Ascending aorta (tissue), 2 donors: Measurements from ENCODE around the gene ST3GAL5. TPM values are rescaled to one million over a fixed set of nuclear protein-coding genes. Genes with fewer than 3 reads are reported as not detected.
A peak's percentile ranks its signal among the peaks of the same experiment; 100 is the strongest.

Source experiments
- DNase-seq, 2 donors: peaks; one replicate each; pipeline ENCODE4 v3.0.0-alpha.2; 2019; ENCODE audit warnings: low spot score in 2 of 2
- H3K27ac ChIP-seq, 2 donors: fragments of 200-600 bp; sonication (generic); one replicate each; pipeline ENCODE4 v1.5.1; 2016 to 2017; ENCODE audit warnings: mild to moderate bottlenecking in 1 of 2
- H3K27me3 ChIP-seq: fragments of 200-600 bp; sonication (generic); one replicate; pipeline ENCODE4 v1.5.1; 2017
- H3K36me3 ChIP-seq, 2 donors: fragments of 200-600 bp; sonication (generic); one replicate each; pipeline ENCODE4 v1.5.1; 2016
- H3K4me1 ChIP-seq, 2 donors: fragments of 200-600 bp; sonication (generic); one replicate each; pipeline ENCODE4 v1.5.1; 2016 to 2017; ENCODE audit warnings: mild to moderate bottlenecking in 1 of 2
- H3K4me3 ChIP-seq, 2 donors: fragments of 200-600 bp; sonication (generic); one replicate each; pipeline ENCODE4 v1.5.1; 2016 to 2017; ENCODE audit warnings: mild to moderate bottlenecking in 1 of 2
- H3K9me3 ChIP-seq, 2 donors: fragments of 200-600 bp; sonication (generic); one replicate each; pipeline ENCODE4 v1.5.1; 2016
- intact Hi-C: fragments of 100-400 bp; cut with DNase I; formaldehyde crosslinking; loops from one replicate; pipeline ENCODE4 v1.15.1; 2023
- total RNA-seq: library from RNA; depleted of rRNA; stranded (reverse); fragments of >200 nt; gene quantifications from one replicate; pipeline ENCODE4 v1.1.0, GENCODE V29; 2016
- TF ChIP-seq, protein P1 (sequence below), 3 experiments: fragments of 200-600 bp in 2 of 3; fragments of 450-650 bp in 1 of 3; sonication (generic) in 2 of 3; IDR thresholded peaks; one replicate each; pipeline ENCODE4 v1.5.1; 2016 to 2019; ENCODE audit warnings: antibody characterized with exemption in 3 of 3, mild to moderate bottlenecking in 1 of 3, moderate library complexity in 1 of 3

The ST3GAL5 gene
- 21.0 TPM for total RNA-seq

DNA sequence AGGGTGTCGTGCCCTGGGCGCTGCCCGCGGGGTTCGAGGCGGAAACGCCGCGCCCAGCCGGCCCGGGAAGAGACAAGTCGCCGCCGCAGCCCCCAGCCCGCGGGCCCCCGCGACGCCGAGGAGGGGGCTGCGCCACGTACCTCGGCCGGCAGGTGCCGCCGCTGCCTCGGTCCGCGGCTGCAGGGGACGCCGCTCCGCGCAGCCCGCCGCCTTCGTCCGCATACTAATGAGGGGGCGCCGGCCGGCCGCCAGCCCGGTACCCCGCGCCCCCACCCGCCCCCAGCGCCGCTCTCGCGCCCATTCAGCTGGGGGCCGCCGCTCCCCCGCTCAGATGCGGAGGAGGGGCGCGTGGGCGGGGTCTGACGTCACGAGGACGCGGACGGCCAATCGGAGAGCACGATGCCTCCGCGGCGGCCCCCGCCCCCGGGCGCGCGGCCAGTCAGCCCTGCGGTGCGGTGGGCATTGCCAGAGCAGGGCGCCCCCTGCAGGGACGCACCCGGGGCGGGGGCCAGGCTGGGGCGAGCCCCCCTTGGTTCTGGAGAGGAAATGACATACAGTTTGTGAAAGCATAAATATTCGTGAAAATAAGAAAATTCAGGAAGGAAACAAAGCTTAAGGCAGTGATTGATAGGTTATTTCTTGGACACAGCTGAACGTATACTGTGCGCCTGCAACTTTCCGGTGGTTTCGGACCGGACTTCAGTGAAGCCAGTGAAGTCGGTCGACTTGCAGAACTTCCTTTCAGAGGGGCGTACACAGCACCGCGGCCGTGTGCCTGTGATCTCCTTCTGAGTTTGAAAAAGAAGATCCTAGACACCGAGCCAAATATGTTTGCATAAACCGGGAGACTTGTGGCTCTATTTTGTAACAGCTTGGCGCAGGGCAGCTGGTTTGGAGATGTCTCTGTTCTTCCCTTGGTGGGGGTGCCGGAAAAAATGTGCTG, at the start of gene ST3GAL5:
Gene ST3GAL5, minus strand, starts transcription at position 307 of the 943 bp plus-strand sequence. Its CDS starts 85 bp downstream, at position 222.
- Histone ChIP-seq H3K27me3 (no peaks in the 10 kb centered on the region), H3K27ac (peak within 1 kb of the TSS; percentile 85 to 88), H3K9me3 (no peaks in the 10 kb centered on the region), H3K36me3 (no peaks in the 10 kb centered on the region), H3K4me3 (peak within 1 kb of the TSS; percentile 85 to 95), H3K4me1 (peaks cover 4 to 36% of the 10 kb centered on the region in 2 donors)
- TF ChIP-seq, protein P1, sequence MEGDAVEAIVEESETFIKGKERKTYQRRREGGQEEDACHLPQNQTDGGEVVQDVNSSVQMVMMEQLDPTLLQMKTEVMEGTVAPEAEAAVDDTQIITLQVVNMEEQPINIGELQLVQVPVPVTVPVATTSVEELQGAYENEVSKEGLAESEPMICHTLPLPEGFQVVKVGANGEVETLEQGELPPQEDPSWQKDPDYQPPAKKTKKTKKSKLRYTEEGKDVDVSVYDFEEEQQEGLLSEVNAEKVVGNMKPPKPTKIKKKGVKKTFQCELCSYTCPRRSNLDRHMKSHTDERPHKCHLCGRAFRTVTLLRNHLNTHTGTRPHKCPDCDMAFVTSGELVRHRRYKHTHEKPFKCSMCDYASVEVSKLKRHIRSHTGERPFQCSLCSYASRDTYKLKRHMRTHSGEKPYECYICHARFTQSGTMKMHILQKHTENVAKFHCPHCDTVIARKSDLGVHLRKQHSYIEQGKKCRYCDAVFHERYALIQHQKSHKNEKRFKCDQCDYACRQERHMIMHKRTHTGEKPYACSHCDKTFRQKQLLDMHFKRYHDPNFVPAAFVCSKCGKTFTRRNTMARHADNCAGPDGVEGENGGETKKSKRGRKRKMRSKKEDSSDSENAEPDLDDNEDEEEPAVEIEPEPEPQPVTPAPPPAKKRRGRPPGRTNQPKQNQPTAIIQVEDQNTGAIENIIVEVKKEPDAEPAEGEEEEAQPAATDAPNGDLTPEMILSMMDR (IDR thresholded peaks at IDR 0.05), result peak; percentile 57 to 72 (median 58)
- intact Hi-C loops, result loop anchor here (2.0 to 5.0 kb wide), 7 partner anchors 62 to 184 kb away; no protein-coding TSS in a partner anchor
- DNase-seq, result peak; percentile 52 to 94

DNA sequence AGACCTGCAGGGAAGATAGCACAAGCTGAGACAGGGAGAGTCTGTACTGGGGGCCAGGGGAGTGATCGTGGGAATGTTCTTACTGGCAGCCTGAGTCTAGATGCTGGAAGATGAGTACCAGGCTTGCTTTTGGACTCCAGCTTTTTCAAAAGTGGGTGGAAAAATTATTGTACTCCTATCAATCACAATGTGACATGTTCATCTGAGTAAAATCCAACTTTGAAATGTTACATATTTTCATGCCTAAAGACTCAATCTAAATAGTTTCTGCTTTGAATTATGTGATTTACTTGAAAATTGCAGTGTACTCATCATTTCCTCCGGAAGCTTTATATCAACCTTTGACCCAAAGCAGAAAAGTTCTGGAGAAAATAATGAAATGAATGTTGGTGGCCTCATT, 49.7 kb upstream of the ST3GAL5 start:
- H3K36me3 ChIP-seq, result no peaks in the 10 kb centered on the region
- no peak overlapping the region for H3K4me3 ChIP-seq
- TF ChIP-seq, protein P1 (IDR thresholded peaks at IDR 0.05), result no peak
- no peaks in the 10 kb centered on the region for H3K4me1 ChIP-seq
- DNase-seq, result no peak
- H3K9me3 ChIP-seq, result no peaks in the 10 kb centered on the region
- no peak overlapping the region for H3K27ac ChIP-seq
- intact Hi-C loops, result no loop called here
- no peaks in the 10 kb centered on the region for H3K27me3 ChIP-seq

DNA sequence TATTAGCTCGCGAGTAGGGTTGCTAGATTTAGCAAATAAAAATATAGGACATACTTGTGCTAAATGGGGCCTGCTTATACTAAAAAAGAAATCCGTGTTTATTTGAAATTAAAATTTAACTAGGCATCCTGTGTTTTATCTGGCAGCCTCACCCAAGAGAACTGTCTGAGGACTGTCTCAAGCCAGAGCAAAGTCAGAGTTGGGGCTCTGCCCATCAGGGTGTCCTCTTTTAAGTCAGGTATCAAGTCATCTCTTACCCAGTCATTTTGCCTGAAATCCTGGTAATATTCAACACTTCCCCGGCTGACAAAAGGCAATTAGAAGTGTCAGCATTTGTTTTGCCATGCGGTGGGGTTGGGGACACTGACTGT, 48.3 kb upstream of the ST3GAL5 start:
- Histone ChIP-seq H3K27ac (no peak overlapping the region), H3K36me3 (no peaks in the 10 kb centered on the region), H3K27me3 (no peaks in the 10 kb centered on the region), H3K9me3 (no peaks in the 10 kb centered on the region), H3K4me1 (no peaks in the 10 kb centered on the region), H3K4me3 (no peak overlapping the region)
- TF ChIP-seq, protein P1 (IDR thresholded peaks at IDR 0.05), result no peak
- intact Hi-C loops, result no loop called here
- no peak for DNase-seq

DNA sequence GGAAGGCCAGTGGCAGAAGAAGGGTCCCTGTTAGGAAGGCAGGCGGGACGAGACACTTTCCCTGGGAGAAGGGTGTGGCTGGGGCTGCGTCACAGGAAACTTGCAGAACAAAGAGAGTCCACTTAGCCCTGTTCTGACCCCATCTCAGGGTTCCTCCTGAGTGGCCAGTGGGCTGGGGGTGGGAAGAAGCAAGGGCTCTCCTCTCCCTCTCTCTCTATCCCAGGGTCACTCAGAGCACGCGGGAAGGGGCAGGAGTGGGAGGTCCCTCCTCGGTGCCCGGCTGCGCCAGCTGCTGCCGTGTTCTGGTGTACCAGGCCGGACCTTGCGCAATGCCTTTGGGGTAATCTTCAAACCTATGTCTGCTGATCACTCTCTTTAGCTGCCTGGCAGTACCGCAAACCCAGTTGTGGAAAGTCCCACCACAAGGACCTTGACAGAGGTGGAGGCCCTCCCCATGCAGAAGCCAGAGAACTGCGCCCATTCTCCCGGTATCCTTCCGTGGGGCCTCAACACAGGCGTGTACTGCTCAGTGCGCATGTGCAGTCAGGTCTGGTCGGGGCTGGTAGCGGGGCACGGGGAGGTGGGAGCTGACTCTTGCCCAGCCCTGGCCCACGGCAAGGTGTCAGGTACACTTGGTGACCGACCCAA, 47.8 kb upstream of the ST3GAL5 start:
- Histone ChIP-seq H3K4me3 (no peak overlapping the region), H3K27me3 (no peaks in the 10 kb centered on the region), H3K4me1 (no peaks in the 10 kb centered on the region), H3K27ac (no peak overlapping the region), H3K36me3 (no peaks in the 10 kb centered on the region), H3K9me3 (no peaks in the 10 kb centered on the region)
- TF ChIP-seq, protein P1 (IDR thresholded peaks at IDR 0.05), result no peak
- intact Hi-C loops, result no loop called here
- no peak for DNase-seq

DNA sequence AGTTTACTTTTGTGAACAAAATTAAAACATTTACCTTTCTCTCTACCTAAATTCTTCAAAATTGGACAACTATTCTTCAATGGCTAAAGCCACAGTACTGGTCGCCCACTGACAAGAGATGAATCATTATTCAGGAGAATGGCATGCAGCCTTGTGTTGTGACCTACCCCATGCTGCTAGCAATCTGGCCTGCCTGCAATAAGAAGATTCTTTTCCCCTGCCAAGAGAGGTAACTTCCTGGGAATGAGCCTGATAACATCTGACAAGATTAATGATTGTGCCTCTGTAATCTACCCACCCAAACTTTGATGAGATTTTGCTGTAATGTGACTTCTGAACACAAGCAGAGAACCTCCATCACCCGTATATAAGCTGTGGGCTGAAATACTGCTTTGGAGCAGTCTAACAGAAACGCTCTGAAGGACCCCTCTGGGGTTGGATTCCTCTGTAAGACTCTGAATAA, 47.0 kb upstream of the ST3GAL5 start:
- no peaks in the 10 kb centered on the region for H3K4me1 ChIP-seq
- no peak for DNase-seq

More for the DNA sequence above, 47.0 kb upstream of the ST3GAL5 start:
- intact Hi-C loops, result no loop called here
- Histone ChIP-seq H3K9me3 (no peaks in the 10 kb centered on the region), H3K27ac (no peak overlapping the region), H3K4me3 (no peak overlapping the region), H3K27me3 (no peaks in the 10 kb centered on the region), H3K36me3 (no peaks in the 10 kb centered on the region)
- TF ChIP-seq, protein P1 (IDR thresholded peaks at IDR 0.05), result no peak
